ENCODE results near the gene ASPDH. TPM values are rescaled to one million over a fixed set of nuclear protein-coding genes. Genes with fewer than 3 reads are reported as not detected.

Gene ASPDH
- polyA plus RNA-seq, 1 donor (not counting 4 experiments of a cell fraction or from before 2014, with no cell fraction given) = not detected

GRCh38 chr19:50534478-50534877 is 20.8 kb upstream of the ASPDH start:
- no peak for FAIRE-seq
- TF ChIP-seq CTCF (optimal IDR thresholded peaks at IDR 0.05 in 1 of 3, IDR thresholded peaks at IDR 0.05 in 1 of 3, conservative IDR thresholded peaks at IDR 0.05 in 1 of 3; ENCODE audit: extremely low read depth in 1 of 3, insufficient read depth in 2 of 3, low read length in 3 of 3) (no peak), EZH2 (IDR thresholded peaks at IDR 0.05; ENCODE audit: low read length) (no peak)

GRCh38 chr19:50532952-50533351 is 19.2 kb upstream of the ASPDH start:
- H3K27me3 ChIP-seq (ENCODE audit: control insufficient read depth, extremely low read depth, insufficient read depth, low read length) = peaks cover 5% of the 10 kb centered on the region
- no peak overlapping the region for H3K4me2 ChIP-seq (ENCODE audit: control insufficient read depth, extremely low read depth, insufficient read depth, low read depth, low read length)
- no peaks in the 10 kb centered on the region for H3K36me3 ChIP-seq (ENCODE audit: control insufficient read depth in 2 of 2, extremely low read depth in 1 of 2, insufficient read depth in 2 of 2, low read length in 2 of 2)
- H3K4me3 ChIP-seq (ENCODE audit: control insufficient read depth in 2 of 3, extremely low read depth in 1 of 3, insufficient read depth in 2 of 3, low read depth in 1 of 3, low read length in 3 of 3) = no peak overlapping the region
- no peak for DNase-seq (ENCODE audit: low read depth, low spot score)
- TF ChIP-seq EZH2 (IDR thresholded peaks at IDR 0.05; ENCODE audit: low read length) (no peak), CTCF (optimal IDR thresholded peaks at IDR 0.05 in 1 of 3, IDR thresholded peaks at IDR 0.05 in 1 of 3, conservative IDR thresholded peaks at IDR 0.05 in 1 of 3; ENCODE audit: extremely low read depth in 1 of 3, insufficient read depth in 2 of 3, low read length in 3 of 3) (no peak)
- H2AFZ ChIP-seq (ENCODE audit: control insufficient read depth, low read length) = no peak overlapping the region
- no peaks in the 10 kb centered on the region for H3K9me3 ChIP-seq (ENCODE audit: control insufficient read depth, low read depth, low read length)
- H3K4me1 ChIP-seq (ENCODE audit: control insufficient read depth, extremely low read depth, insufficient read depth, low read length) = no peaks in the 10 kb centered on the region
- no peak overlapping the region for H3K27ac ChIP-seq (ENCODE audit: control insufficient read depth, insufficient read depth, low read length)
- no peaks in the 10 kb centered on the region for H4K20me1 ChIP-seq (ENCODE audit: control insufficient read depth, extremely low read depth, insufficient read depth, low read length)
- no peak overlapping the region for H3K9ac ChIP-seq (ENCODE audit: control insufficient read depth, extremely low read depth, insufficient read depth, low read length)
- dilution Hi-C loops (cut with MboI; ENCODE audit: extremely low pct_ligation_motif_present, low sequenced_read_pairs) = no loop called here
- H3K9me1 ChIP-seq (ENCODE audit: control insufficient read depth, extremely low read depth, insufficient read depth, low read length) = no peaks in the 10 kb centered on the region
- FAIRE-seq = no peak
- no peaks in the 10 kb centered on the region for H3K79me2 ChIP-seq (ENCODE audit: control insufficient read depth, insufficient read depth, low read length)

More at GRCh38 chr19:50534478-50534877, 20.8 kb upstream of the ASPDH start:
- Histone ChIP-seq H3K79me2 (ENCODE audit: control insufficient read depth, insufficient read depth, low read length) (no peaks in the 10 kb centered on the region), H3K36me3 (ENCODE audit: control insufficient read depth in 2 of 2, extremely low read depth in 1 of 2, insufficient read depth in 2 of 2, low read length in 2 of 2) (no peaks in the 10 kb centered on the region), H2AFZ (ENCODE audit: control insufficient read depth, low read length) (no peak overlapping the region), H3K27ac (ENCODE audit: control insufficient read depth, insufficient read depth, low read length) (no peak overlapping the region), H3K9ac (ENCODE audit: control insufficient read depth, extremely low read depth, insufficient read depth, low read length) (no peak overlapping the region), H4K20me1 (ENCODE audit: control insufficient read depth, extremely low read depth, insufficient read depth, low read length) (no peaks in the 10 kb centered on the region), H3K9me3 (ENCODE audit: control insufficient read depth, low read depth, low read length) (no peaks in the 10 kb centered on the region), H3K4me3 (ENCODE audit: control insufficient read depth in 2 of 3, extremely low read depth in 1 of 3, insufficient read depth in 2 of 3, low read depth in 1 of 3, low read length in 3 of 3) (no peak overlapping the region), H3K27me3 (ENCODE audit: control insufficient read depth, extremely low read depth, insufficient read depth, low read length) (peaks cover 5% of the 10 kb centered on the region), H3K4me1 (ENCODE audit: control insufficient read depth, extremely low read depth, insufficient read depth, low read length) (no peaks in the 10 kb centered on the region), H3K4me2 (ENCODE audit: control insufficient read depth, extremely low read depth, insufficient read depth, low read depth, low read length) (no peak overlapping the region), H3K9me1 (ENCODE audit: control insufficient read depth, extremely low read depth, insufficient read depth, low read length) (no peaks in the 10 kb centered on the region)
- no peak for DNase-seq (ENCODE audit: low read depth, low spot score)
- dilution Hi-C loops (cut with MboI; ENCODE audit: extremely low pct_ligation_motif_present, low sequenced_read_pairs) = no loop called here

Measured in keratinocyte (primary cell).